Body of pancreas (tissue), 4 donors: ENCODE results near the gene ZNF117.
"Not testable (repeated sequence)": the region's sequence is repeated elsewhere in the genome, so short reads cannot be mapped to it uniquely, and the experiment has no call there.

Source experiments
- CTCF ChIP-seq, 7 experiments: fragments of 450-650 bp in 4 of 7; fragments of 200-600 bp in 3 of 7; sonication (generic) in 3 of 7; IDR thresholded peaks; one replicate each; pipeline ENCODE4 v1.5.1; 2016 to 2019; ENCODE audit warnings: antibody characterized with exemption in 7 of 7
- POLR2A ChIP-seq, 3 donors: fragments of 450-650 bp; IDR thresholded peaks; one replicate each; pipeline ENCODE4 v1.6.1; 2016; ENCODE audit warnings: antibody characterized with exemption in 3 of 3, mild to moderate bottlenecking in 2 of 3

- not testable (repeated sequence) for TF ChIP-seq CTCF, POLR2A (IDR thresholded peaks at IDR 0.05)
Observed at GRCh38 chr7:65035469-65035868, 44.6 kb upstream of the ZNF117 start.
